Trophoblast cell (in vitro differentiated cells and primary cell): ENCODE measurements around the gene COX5A.
"Not testable (repeated sequence)": the region's sequence is repeated elsewhere in the genome, so short reads cannot be mapped to it uniquely, and the experiment has no call there.

Experiments
- DNase-seq, 2 donors: peaks; one replicate each; pipeline ENCODE4 v3.0.0-alpha.2; 2016
- H2AFZ ChIP-seq: 2 replicates; pipeline ENCODE4 v1.6.1; 2013; ENCODE audit warnings: low read length, moderate library complexity, mild to moderate bottlenecking; ENCODE audit not compliant: insufficient read depth, poor library complexity
- H2AK5ac ChIP-seq: 2 replicates; pipeline ENCODE4 v1.6.1; 2013; ENCODE audit warnings: mild to moderate bottlenecking, low read length
- H2BK120ac ChIP-seq: 2 replicates; pipeline ENCODE4 v1.6.1; 2013; ENCODE audit warnings: low read length, mild to moderate bottlenecking, moderate library complexity; ENCODE audit not compliant: insufficient read depth, poor library complexity
- H2BK12ac ChIP-seq: 2 replicates; pipeline ENCODE4 v1.6.1; 2013; ENCODE audit warnings: mild to moderate bottlenecking, low read length, moderate library complexity
- H2BK5ac ChIP-seq: 2 replicates; pipeline ENCODE4 v1.6.1; 2013; ENCODE audit warnings: low read length, low read depth, moderate library complexity, mild to moderate bottlenecking; ENCODE audit not compliant: poor library complexity
- H3K14ac ChIP-seq: 2 replicates; pipeline ENCODE4 v1.6.1; 2013; ENCODE audit warnings: mild to moderate bottlenecking, low read length
- H3K18ac ChIP-seq: 2 replicates; pipeline ENCODE4 v1.6.1; 2013; ENCODE audit warnings: mild to moderate bottlenecking, low read length
- H3K23ac ChIP-seq: 2 replicates; pipeline ENCODE4 v1.6.1; 2013; ENCODE audit warnings: low read length
- H3K27ac ChIP-seq: 2 replicates; pipeline ENCODE4 v1.5.1; 2013; ENCODE audit warnings: low read depth, mild to moderate bottlenecking, inconsistent platforms, low read length, moderate library complexity
- H3K27me3 ChIP-seq: 2 replicates; pipeline ENCODE4 v1.6.1; 2013; ENCODE audit warnings: inconsistent platforms, mild to moderate bottlenecking, low read length, moderate library complexity; ENCODE audit not compliant: insufficient read depth
- H3K36me3 ChIP-seq, 2 experiments: 1 replicate in 1 of 2; 2 replicates in 1 of 2; pipeline ENCODE4 v1.6.1; 2013; ENCODE audit warnings: low read length in 2 of 2, mild to moderate bottlenecking in 2 of 2, moderate library complexity in 1 of 2; ENCODE audit not compliant: insufficient read depth in 2 of 2, control insufficient read depth in 1 of 2
- H3K4ac ChIP-seq: 2 replicates; pipeline ENCODE4 v1.6.1; 2013; ENCODE audit warnings: low read depth, mild to moderate bottlenecking, low read length, moderate library complexity
- H3K4me1 ChIP-seq, 2 experiments: 1 replicate in 1 of 2; 2 replicates in 1 of 2; pipeline ENCODE4 v1.6.1; 2013; ENCODE audit warnings: low read length in 2 of 2, mild to moderate bottlenecking in 2 of 2, moderate library complexity in 1 of 2; ENCODE audit not compliant: insufficient read depth in 2 of 2, control insufficient read depth in 1 of 2
- H3K4me2 ChIP-seq: 2 replicates; pipeline ENCODE4 v1.6.1; 2013; ENCODE audit warnings: inconsistent platforms, mild to moderate bottlenecking, low read length, moderate library complexity
- H3K4me3 ChIP-seq: 2 replicates; pipeline ENCODE4 v1.5.1; 2013; ENCODE audit warnings: mild to moderate bottlenecking, low read depth, low read length, inconsistent platforms
- H3K79me1 ChIP-seq: one replicate; pipeline ENCODE4 v1.6.1; 2013; ENCODE audit warnings: low read length
- H3K79me2 ChIP-seq: 2 replicates; pipeline ENCODE4 v1.6.1; 2013; ENCODE audit warnings: low read length, mild to moderate bottlenecking; ENCODE audit not compliant: control insufficient read depth, insufficient read depth, poor library complexity
- H3K9ac ChIP-seq: 2 replicates; pipeline ENCODE4 v1.6.1; 2013; ENCODE audit warnings: mild to moderate bottlenecking, low read length
- H3K9me3 ChIP-seq: 2 replicates; pipeline ENCODE4 v1.6.1; 2013; ENCODE audit warnings: low read depth, mild to moderate bottlenecking, control low read depth, inconsistent platforms, low read length; ENCODE audit not compliant: insufficient read depth
- H4K12ac ChIP-seq: 2 replicates; pipeline ENCODE4 v1.6.1; 2013; ENCODE audit warnings: low read depth, mild to moderate bottlenecking, low read length, moderate library complexity
- H4K8ac ChIP-seq: 2 replicates; pipeline ENCODE4 v1.6.1; 2013; ENCODE audit warnings: low read depth, mild to moderate bottlenecking, low read length, moderate library complexity
- H4K91ac ChIP-seq: one replicate; pipeline ENCODE4 v1.6.1; 2013; ENCODE audit warnings: low read depth, mild to moderate bottlenecking, low read length, moderate library complexity
- WGBS: extraction: QIAGEN DNeasy Blood & Tissue Kit; methylation state at CpG from one replicate; pipeline ENCODE4 v1.1.7; 2013; ENCODE audit warnings: missing lambda C conversion rate; ENCODE audit not compliant: insufficient read length, insufficient coverage; ENCODE audit errors: extremely low coverage; 5-methylcytosine and 5-hydroxymethylcytosine counted together

The COX5A gene

DNA sequence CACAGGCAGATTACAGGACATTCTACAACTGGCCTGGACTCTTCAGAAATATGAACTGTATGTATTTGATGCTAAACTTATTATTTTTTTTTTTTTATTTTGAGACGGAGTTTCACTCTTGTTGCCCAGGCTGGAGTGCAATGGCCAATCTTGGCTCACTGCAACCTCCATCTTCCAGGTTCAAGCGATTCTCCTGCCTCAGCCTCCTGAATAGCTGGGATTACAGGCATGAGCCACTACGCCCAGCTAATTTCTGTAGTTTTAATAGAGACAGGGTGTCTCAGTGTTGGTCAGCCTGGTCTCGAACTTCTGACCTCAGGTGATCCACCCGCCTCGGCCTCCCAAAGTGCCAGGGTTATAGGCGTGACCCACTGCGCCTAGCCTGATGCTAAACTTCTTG is 24.1 kb downstream of the COX5A start:
- not testable (repeated sequence) for H3K4me2 ChIP-seq, H3K79me1 ChIP-seq, H3K4me3 ChIP-seq, H4K8ac ChIP-seq, H2BK120ac ChIP-seq, H2AK5ac ChIP-seq, H3K14ac ChIP-seq, H2AFZ ChIP-seq, H2BK12ac ChIP-seq, H3K4me1 ChIP-seq, H3K27ac ChIP-seq, H3K4ac ChIP-seq, H3K27me3 ChIP-seq, H3K9ac ChIP-seq, H3K18ac ChIP-seq, H3K23ac ChIP-seq, H4K12ac ChIP-seq, H3K9me3 ChIP-seq, H3K79me2 ChIP-seq, H2BK5ac ChIP-seq, H4K91ac ChIP-seq, DNase-seq
- WGBS = no CpG with 5 or more reads among the region's 8 CpGs
- peaks cover 35 to 44% of the 10 kb centered on the region in 2 experiments for H3K36me3 ChIP-seq

DNA sequence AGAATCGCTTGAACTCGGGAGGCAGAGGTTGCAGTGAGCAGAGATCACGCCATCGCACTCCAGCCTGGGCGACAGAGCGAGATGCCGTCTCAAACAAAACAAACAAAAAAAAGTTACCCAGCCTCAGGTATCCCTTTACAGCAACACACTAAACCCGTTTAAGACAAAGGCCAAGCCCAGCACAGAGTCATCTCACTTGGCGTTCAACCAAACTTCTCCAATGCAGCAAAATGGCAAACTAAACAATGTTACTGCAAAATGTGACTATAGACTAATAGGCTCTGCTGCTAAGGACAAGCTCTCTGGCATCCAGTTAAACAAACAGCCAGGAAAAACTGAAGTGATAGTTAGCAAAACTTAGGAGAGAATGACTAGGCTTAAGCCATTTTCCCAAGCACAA is 24.8 kb downstream of the COX5A start:
- H2AK5ac ChIP-seq = no peak overlapping the region
- H3K9me3 ChIP-seq = no peaks in the 10 kb centered on the region
- H3K4ac ChIP-seq = no peak overlapping the region
- H4K91ac ChIP-seq = no peak overlapping the region
- no peak overlapping the region for H3K23ac ChIP-seq
- no peak for DNase-seq
- no peak overlapping the region for H3K9ac ChIP-seq
- no peak overlapping the region for H4K12ac ChIP-seq
- no peak overlapping the region for H3K4me2 ChIP-seq
- H3K79me1 ChIP-seq = no peaks in the 10 kb centered on the region
- no CpG with 5 or more reads among the region's 9 CpGs for WGBS
- no peaks in the 10 kb centered on the region for H3K27me3 ChIP-seq
- H3K14ac ChIP-seq = no peak overlapping the region
- H3K4me1 ChIP-seq = no peaks in the 10 kb centered on the region
- no peak overlapping the region for H2BK12ac ChIP-seq
- no peaks in the 10 kb centered on the region for H3K79me2 ChIP-seq
- H3K36me3 ChIP-seq = peaks cover 33 to 39% of the 10 kb centered on the region in 2 experiments
- no peak overlapping the region for H4K8ac ChIP-seq
- no peak overlapping the region for H2BK5ac ChIP-seq
- no peak overlapping the region for H2BK120ac ChIP-seq
- no peak overlapping the region for H3K4me3 ChIP-seq
- H3K27ac ChIP-seq = no peak overlapping the region
- H2AFZ ChIP-seq = no peak overlapping the region
- no peak overlapping the region for H3K18ac ChIP-seq

DNA sequence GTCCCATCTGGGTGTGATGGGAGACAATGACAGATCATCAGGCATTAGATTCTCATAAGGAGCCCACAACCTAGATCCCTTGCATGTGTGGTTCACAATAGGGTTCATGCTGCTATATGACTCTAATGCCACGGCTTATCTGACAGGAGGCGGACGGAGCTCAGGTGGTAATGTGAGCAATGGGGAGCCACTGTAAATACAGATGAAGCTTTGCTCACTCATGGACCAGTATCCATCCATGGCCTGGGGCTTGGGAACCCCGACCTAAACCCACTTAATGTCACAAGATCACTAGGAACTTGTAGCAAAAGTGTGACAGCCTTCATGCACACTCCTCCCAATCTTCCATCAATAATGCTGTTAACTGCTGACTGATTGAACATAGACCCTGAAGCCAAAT is 29.2 kb downstream of the COX5A start:
- no peak overlapping the region for H3K18ac ChIP-seq
- H3K4ac ChIP-seq = no peak overlapping the region
- H3K4me1 ChIP-seq = peaks cover 8 to 9% of the 10 kb centered on the region in 2 experiments
- no peak for DNase-seq
- no peak overlapping the region for H2BK120ac ChIP-seq
- H3K27me3 ChIP-seq = no peaks in the 10 kb centered on the region
- H2AFZ ChIP-seq = no peak overlapping the region
- peaks cover 6% of the 10 kb centered on the region for H3K79me2 ChIP-seq
- H4K12ac ChIP-seq = no peak overlapping the region
- H4K91ac ChIP-seq = no peak overlapping the region
- peaks cover 10 to 23% of the 10 kb centered on the region in 2 experiments for H3K36me3 ChIP-seq
- no peaks in the 10 kb centered on the region for H3K9me3 ChIP-seq
- H2BK12ac ChIP-seq = no peak overlapping the region
- H3K14ac ChIP-seq = no peak overlapping the region
- no peak overlapping the region for H2AK5ac ChIP-seq
- no peak overlapping the region for H2BK5ac ChIP-seq
- H3K4me3 ChIP-seq = no peak overlapping the region
- H3K4me2 ChIP-seq = no peak overlapping the region
- peaks cover 12% of the 10 kb centered on the region for H3K79me1 ChIP-seq
- no peak overlapping the region for H3K27ac ChIP-seq
- no peak overlapping the region for H3K9ac ChIP-seq
- H4K8ac ChIP-seq = no peak overlapping the region
- H3K23ac ChIP-seq = no peak overlapping the region
- WGBS = no CpG with 5 or more reads among the region's 4 CpGs

DNA sequence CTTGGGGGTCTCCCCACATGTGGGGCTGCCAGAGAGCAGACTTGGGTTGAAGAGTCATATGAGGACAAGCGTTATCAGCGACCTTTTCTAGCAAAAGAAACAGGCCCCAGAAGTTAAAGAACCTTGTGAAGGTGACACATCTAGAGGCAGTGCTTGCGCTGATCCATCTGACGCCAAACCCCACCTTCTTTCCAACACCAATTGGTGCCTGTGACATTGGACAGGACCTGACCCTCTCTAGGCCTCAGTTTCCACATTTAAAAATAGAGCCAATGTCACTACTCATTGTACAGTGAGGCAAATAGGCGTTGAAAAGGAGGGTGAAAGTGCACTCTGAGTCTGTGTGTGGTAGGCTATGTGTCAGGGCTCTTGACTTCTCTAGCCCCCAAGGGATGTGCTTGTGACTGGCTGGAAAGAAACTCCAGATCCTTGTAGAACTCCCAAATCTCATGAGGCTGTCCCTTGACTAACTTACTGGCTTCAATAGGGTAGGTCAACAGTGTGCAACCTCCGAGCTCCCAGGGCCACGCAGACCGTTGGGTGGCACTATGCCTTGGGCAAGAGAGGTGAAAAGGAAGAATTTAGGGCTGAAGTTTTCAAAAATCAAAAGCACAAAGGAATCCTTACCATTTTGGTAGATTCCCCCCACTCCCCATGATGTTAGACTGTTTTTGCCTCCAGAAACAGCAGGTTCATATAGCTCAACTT is 30.6 kb downstream of the COX5A start:
- peak overlapping the region; percentile 23 for H2BK5ac ChIP-seq
- peaks cover 12% of the 10 kb centered on the region for H3K79me1 ChIP-seq
- peak overlapping the region; percentile 85 for H4K8ac ChIP-seq
- peak overlapping the region; percentile 52 for H4K91ac ChIP-seq
- peak overlapping the region; percentile 41 for H3K18ac ChIP-seq
- peaks cover 6% of the 10 kb centered on the region for H3K79me2 ChIP-seq
- peak; percentile 1 to 21 for DNase-seq
- peak overlapping the region; percentile 80 for H2AFZ ChIP-seq
- H3K14ac ChIP-seq = peak overlapping the region; percentile 36
- H2AK5ac ChIP-seq = no peak overlapping the region
- peak overlapping the region; percentile 1 for H4K12ac ChIP-seq
- no peak overlapping the region for H2BK12ac ChIP-seq
- peak overlapping the region; percentile 13 for H3K4ac ChIP-seq
- H3K4me2 ChIP-seq = peak overlapping the region; percentile 78
- no peaks in the 10 kb centered on the region for H3K9me3 ChIP-seq
- no CpG with 5 or more reads among the region's 8 CpGs for WGBS
- H3K27ac ChIP-seq = peak overlapping the region; percentile 16
- peak overlapping the region; percentile 82 for H3K4me3 ChIP-seq
- peak overlapping the region; percentile 87 for H3K9ac ChIP-seq
- H3K4me1 ChIP-seq = peaks cover 8 to 9% of the 10 kb centered on the region in 2 experiments
- no peaks in the 10 kb centered on the region for H3K27me3 ChIP-seq
- H3K36me3 ChIP-seq = peaks cover 13 to 27% of the 10 kb centered on the region in 2 experiments
- H3K23ac ChIP-seq = no peak overlapping the region
- H2BK120ac ChIP-seq = peak overlapping the region; percentile 15
